K562 treated with DMSO at 1 percent for 24 hours (cell line): ENCODE measurements around the gene UBXN1. TPM values are rescaled to one million over a fixed set of nuclear protein-coding genes. Genes with fewer than 3 reads are reported as not detected.

Experiments used
- total RNA-seq: library from RNA; unstranded; fragments of 300-600 nt; gene quantifications from 2 replicates; pipeline ENCODE4 v1.2.3, GENCODE V29; 2022; ENCODE audit warnings: low read depth; ENCODE audit not compliant: insufficient read depth

UBXN1 gene, protein sequence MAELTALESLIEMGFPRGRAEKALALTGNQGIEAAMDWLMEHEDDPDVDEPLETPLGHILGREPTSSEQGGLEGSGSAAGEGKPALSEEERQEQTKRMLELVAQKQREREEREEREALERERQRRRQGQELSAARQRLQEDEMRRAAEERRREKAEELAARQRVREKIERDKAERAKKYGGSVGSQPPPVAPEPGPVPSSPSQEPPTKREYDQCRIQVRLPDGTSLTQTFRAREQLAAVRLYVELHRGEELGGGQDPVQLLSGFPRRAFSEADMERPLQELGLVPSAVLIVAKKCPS
- total RNA-seq = 259 and 275 TPM in 2 replicates

DNA sequence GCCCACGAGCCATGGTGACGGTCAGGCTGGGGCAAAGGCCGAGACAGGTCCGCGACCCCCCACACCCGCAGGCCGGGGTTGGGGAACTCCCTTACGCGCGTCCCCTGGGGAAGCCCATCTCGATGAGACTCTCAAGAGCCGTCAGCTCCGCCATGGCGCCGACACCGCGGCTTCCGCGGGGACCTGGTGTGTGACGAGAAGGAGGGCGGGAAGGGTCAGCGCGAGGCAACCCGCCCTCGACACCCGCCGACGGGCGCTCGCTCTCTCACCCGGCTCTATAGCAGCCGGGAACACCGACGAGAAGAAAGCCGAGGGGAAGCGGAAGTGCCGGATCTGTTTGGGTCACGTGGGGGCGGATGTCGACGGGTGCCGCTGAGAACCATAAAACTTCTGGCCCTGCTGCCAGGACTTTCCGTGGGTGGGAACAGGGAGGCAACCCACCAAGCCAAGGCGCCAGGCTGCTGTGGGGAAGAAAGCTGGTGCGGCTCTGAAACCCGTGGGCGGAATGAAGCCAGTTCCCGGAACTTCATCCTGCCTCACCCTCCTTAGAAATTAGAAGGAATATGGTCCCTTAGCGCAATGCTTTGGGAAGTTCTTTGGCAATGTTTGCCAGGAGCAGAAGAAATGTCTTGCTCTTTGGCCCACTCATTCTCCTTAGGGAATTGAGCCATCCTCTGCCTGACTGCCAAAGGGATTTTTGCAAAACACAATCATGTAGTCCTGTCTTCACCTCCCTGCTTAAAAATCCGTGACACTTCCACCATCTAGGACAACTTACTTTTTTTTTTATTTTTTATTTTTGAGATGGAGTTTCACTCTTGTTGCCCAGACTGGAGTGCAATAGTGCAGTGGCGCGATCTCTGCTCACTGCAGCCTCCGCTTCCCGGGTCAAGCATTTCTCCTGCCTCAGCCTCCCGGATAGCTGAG lies at the start of gene UBXN1:
TSS of gene UBXN1 (minus strand) at position 304 of the 927 bp plus-strand sequence. CDS start at position 154, 150 bp downstream.

DNA sequence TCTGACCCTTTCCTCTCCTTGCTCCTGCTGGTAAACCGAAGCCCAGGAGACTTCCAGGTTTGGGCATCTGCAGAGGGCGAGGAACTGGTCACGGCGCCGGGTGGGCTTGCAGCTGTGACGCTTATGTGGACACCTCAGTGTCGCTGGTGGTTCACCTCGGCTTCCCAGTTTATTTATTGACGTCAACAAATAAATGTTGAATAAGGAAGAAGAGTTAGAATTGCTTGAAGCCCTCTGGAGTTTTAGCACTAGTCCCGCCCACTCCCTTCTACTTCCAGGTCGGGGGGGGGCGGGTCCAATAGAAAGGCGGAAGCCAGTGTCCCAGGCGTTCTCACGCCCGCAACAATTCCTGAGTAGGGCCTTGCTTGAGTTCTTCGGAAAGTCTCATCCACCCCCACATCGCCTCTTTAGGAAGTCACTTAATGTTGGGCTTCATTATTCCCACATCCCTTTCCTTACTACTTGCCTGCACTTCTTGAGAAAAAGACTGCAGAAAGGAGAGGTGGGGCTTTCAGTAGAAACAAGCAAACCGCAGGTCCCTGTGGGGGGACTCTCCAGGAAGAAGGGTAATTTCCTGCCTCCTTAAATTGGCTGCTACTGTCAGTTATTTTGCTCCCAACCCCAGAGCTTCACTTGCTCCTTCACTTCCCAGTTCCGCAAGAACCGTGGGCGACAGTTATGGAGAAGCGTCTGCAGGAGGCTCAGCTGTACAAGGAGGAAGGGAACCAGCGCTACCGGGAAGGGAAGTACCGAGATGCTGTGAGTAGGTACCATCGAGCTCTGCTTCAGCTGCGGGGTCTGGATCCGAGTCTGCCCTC lies 49.5 kb upstream of the UBXN1 start, which contains the start of gene TTC9C:
TSS of gene TTC9C (plus strand) at position 316 of the 818 bp plus-strand sequence. CDS start at position 679, 363 bp downstream.

DNA sequence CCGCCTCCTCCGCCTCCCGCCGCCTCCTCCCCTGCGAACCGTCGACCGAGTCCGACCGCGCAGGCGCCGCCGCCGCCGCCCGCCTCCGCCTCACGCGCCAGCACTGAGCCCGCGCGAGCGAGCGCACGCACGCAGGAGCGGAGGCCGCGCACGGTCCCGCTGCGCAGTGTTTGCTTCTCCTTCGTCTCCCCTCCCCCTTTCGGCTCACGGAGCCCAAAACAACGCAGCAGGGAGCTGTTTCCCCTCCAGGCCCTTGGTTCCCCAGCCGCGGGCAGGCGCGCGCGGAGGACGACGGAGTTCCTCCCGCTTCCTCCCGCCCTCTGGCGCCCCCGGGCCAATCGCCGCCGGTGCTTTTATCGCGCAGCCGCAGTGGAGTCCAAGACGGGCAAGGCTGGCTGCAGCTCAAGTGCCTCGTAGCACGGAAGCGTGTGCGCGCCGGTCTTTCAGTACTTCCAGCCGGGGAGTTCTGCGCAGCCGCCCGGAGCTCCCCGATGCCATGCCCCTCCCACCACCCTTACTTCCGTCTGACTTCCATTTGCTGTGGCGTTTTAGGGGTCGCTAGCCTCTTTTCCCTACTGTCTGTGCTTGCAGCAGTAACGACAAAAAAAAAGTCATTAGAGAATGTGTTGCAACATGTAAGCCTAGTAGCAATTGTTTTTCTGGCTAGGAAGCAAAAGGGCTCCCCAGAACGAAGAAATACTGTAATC lies 48.4 kb upstream of the UBXN1 start, which contains the start of gene HNRNPUL2:
TSS of gene HNRNPUL2 (minus strand) at position 293 of the 707 bp plus-strand sequence. CDS start 301 bp downstream, outside the sequence.

GRCh38 chr11:62707277-62707861 lies 28.5 kb upstream of the UBXN1 start, which contains the start of the genes BSCL2 and GNG3:
Gene BSCL2, minus strand, starts transcription at chr11:62707424. Its CDS starts 229 bp downstream, at chr11:62707195.
Gene GNG3, plus strand, starts transcription at chr11:62707676. Its CDS starts 620 bp downstream, at chr11:62708296.

GRCh38 chr11:62689421-62690183 lies 10.7 kb upstream of the UBXN1 start, which contains the start of gene LRRN4CL:
Gene LRRN4CL, minus strand, starts transcription at chr11:62689530. Its CDS starts 1,022 bp downstream, at chr11:62688508.

GRCh38 chr11:62671608-62672389 lies 7.1 kb downstream of the UBXN1 start, which contains the start of the genes LBHD1 and UQCC3:
Gene LBHD1, minus strand, starts transcription at chr11:62672267. Its CDS starts 2,236 bp downstream, at chr11:62670031.
Gene UQCC3, plus strand, starts transcription at chr11:62671673. Its CDS starts 73 bp downstream, at chr11:62671746.

DNA sequence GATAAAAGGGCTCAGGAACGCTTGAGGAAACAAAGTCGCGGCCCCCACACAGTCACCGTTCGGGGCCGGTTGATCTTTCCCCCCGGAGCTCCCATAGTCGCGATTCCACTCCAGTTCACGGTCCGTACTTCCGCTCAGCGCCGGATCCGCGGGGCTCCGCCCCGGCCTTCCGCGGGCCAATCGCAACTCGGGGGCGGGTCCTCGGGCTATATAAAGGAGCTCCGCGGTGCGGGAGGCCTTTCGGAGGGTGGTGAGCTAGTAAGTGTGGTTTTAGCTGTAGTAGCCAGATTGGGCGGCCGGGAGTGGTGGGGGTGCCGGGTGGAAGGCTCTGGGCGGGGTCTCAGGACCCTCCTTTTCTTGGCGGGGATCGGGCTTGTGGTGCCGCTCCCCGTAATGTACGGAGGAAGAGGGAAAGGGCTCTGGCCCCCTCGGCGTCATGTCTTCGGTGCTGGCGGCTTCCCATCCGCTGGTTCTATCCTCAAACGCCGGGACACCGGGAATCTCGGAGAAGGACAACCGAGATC lies 13.7 kb downstream of the UBXN1 start, which contains the start of the genes C11orf98 and CSKMT:
TSS of gene C11orf98 (minus strand) at position 136 of the 524 bp plus-strand sequence. CDS start at position 95, 41 bp downstream.
TSS of gene CSKMT (plus strand) at position 238 of the 524 bp plus-strand sequence. CDS start 568 bp downstream, outside the sequence.

DNA sequence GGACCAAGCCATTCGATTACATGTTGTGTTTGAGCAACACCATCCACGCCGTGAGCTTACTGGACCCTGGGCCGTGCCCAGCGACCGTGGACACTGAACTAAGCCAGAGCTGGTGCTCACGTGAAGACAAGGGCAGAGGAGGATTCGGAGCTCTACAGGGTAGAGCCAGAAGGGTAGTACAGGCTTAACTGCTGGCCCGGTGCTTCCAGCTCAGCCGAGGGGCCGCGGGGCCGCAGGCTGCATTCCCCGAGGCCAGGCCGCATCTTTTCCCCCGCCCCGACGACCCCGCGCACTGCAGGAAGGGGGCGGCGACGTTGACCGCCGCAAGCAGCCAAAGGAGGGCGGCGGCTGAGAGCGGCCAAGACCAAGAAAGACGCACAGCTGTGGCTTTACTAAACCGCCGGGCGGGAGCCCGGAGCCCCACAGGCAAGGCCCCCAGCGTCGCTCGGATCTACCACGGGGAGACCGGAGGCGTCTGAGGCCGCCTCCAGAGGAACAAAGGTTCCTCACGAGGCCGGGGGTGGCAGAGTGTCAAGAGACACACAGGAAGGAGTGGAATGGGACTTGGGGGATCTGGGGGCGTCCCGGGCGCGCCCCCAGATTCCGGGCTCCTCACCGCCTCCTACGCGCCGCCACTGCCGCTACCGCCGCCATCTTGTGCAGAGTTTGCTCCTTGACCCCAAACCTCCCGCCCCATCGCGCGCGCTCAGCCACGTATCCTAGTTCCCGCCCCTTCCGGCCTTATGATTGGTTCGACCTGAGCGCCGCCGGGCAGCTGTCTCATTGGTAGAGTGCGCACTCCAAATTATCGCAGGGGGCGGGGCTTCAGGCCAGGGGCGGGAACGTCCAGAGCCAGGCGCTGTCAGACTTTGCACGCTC lies 32.7 kb downstream of the UBXN1 start, which contains the start of gene GANAB:
TSS of gene GANAB (minus strand) at position 668 of the 879 bp plus-strand sequence. CDS start at position 654, 14 bp downstream.

Other genes starting within 250 kb of the UBXN1 start
- 22.4 and 23.6 TPM in 2 replicates for gene AHNAK, start 132.3 kb downstream of the UBXN1 start, total RNA-seq
- gene EEF1G, start 105.2 kb downstream of the UBXN1 start, total RNA-seq = 3,596 and 3,725 TPM in 2 replicates
- 29.6 and 30.9 TPM in 2 replicates for gene TUT1, start 87.5 kb downstream of the UBXN1 start, total RNA-seq
- 101 and 103 TPM in 2 replicates for gene MTA2, start 77.2 kb downstream of the UBXN1 start, total RNA-seq
- 33.2 and 34.6 TPM in 2 replicates for gene EML3, start 66.3 kb downstream of the UBXN1 start, total RNA-seq
- 1.3 and 1.7 TPM in 2 replicates for gene ROM1, start 65.8 kb downstream of the UBXN1 start, total RNA-seq
- gene B3GAT3, start 57.1 kb downstream of the UBXN1 start, total RNA-seq = 118 TPM in 2 replicates
- 290 and 292 TPM in 2 replicates for gene GANAB, start 32.5 kb downstream of the UBXN1 start, total RNA-seq
- gene INTS5, start 25.8 kb downstream of the UBXN1 start, total RNA-seq = 44.5 and 48.9 TPM in 2 replicates
- gene C11orf98, start 13.9 kb downstream of the UBXN1 start, total RNA-seq = 127 and 134 TPM in 2 replicates
- 26.4 and 27.9 TPM in 2 replicates for gene CSKMT, start 13.8 kb downstream of the UBXN1 start, total RNA-seq
- gene UQCC3, start 7.4 kb downstream of the UBXN1 start, total RNA-seq = 24.1 and 25.0 TPM in 2 replicates
- gene LBHD1, start 6.8 kb downstream of the UBXN1 start, total RNA-seq = 5.9 and 7.1 TPM in 2 replicates
- gene LRRN4CL, start 10.5 kb upstream of the UBXN1 start, total RNA-seq = 0.22 TPM in 1 of 2 replicates, not detected in the other
- 49.7 and 57.8 TPM in 2 replicates for gene BSCL2, start 28.4 kb upstream of the UBXN1 start, total RNA-seq
- 0.44 TPM in 1 of 2 replicates, not detected in the other for gene GNG3, start 28.6 kb upstream of the UBXN1 start, total RNA-seq
- gene HNRNPUL2, start 48.4 kb upstream of the UBXN1 start, total RNA-seq = 30.7 and 35.4 TPM in 2 replicates
- gene TTC9C, start 49.4 kb upstream of the UBXN1 start, total RNA-seq = 53.1 and 59.6 TPM in 2 replicates
- 3.9 and 4.2 TPM in 2 replicates for gene ZBTB3, start 75.1 kb upstream of the UBXN1 start, total RNA-seq
- 133 and 165 TPM in 2 replicates for gene POLR2G, start 82.5 kb upstream of the UBXN1 start, total RNA-seq
- gene TAF6L, start 92.3 kb upstream of the UBXN1 start, total RNA-seq = 37.5 and 47.4 TPM in 2 replicates
- gene TMEM179B, start 108.3 kb upstream of the UBXN1 start, total RNA-seq = 51.3 and 52.2 TPM in 2 replicates
- gene TMEM223, start 112.9 kb upstream of the UBXN1 start, total RNA-seq = 22.4 and 24.5 TPM in 2 replicates
- 73.6 and 82.9 TPM in 2 replicates for gene NXF1, start 126.4 kb upstream of the UBXN1 start, total RNA-seq
- 88.1 and 93.6 TPM in 2 replicates for gene STX5, start 153.0 kb upstream of the UBXN1 start, total RNA-seq
- 4.1 TPM in 1 of 2 replicates, not detected in the other for gene TEX54, start 153.8 kb upstream of the UBXN1 start, total RNA-seq
- 53.8 and 55.3 TPM in 2 replicates for gene WDR74, start 160.5 kb upstream of the UBXN1 start, total RNA-seq
- gene SLC3A2, start 201.8 kb upstream of the UBXN1 start, total RNA-seq = 456 and 459 TPM in 2 replicates
- gene CHRM1, start 242.3 kb upstream of the UBXN1 start, total RNA-seq = not detected in 2 replicates